ENCODE data around the gene MFN1.
"Not testable (repeated sequence)": the region's sequence is repeated elsewhere in the genome, so short reads cannot be mapped to it uniquely, and the experiment has no call there.

MFN1 gene

GRCh38 chr3:179347345-179348194 lies at the start of gene MFN1:
MFN1 (plus strand) TSS chr3:179347709; CDS start chr3:179348852, 1,143 bp downstream.
- DNase-seq (ENCODE audit: low read depth) = peak; percentile 83

GRCh38 chr3:179297971-179298725 lies 49.4 kb upstream of the MFN1 start:
- no peak for DNase-seq (ENCODE audit: low read depth)

GRCh38 chr3:179299316-179299715 lies 48.2 kb upstream of the MFN1 start:
- no peak for DNase-seq (ENCODE audit: low read depth)

- no peak for DNase-seq (ENCODE audit: low read depth)
These were observed 47.4 kb upstream of the MFN1 start for GRCh38 chr3:179299999-179300613.

GRCh38 chr3:179301645-179302044 lies 45.9 kb upstream of the MFN1 start:
- DNase-seq (ENCODE audit: low read depth) = no peak

GRCh38 chr3:179302111-179302510 lies 45.4 kb upstream of the MFN1 start:
- no peak for DNase-seq (ENCODE audit: low read depth)

GRCh38 chr3:179304605-179305004 lies 42.9 kb upstream of the MFN1 start:
- no peak for DNase-seq (ENCODE audit: low read depth)

GRCh38 chr3:179307362-179307761 lies 40.1 kb upstream of the MFN1 start:
- DNase-seq (ENCODE audit: low read depth) = not testable (repeated sequence)

- no peak for DNase-seq (ENCODE audit: low read depth)
These were observed 39.5 kb upstream of the MFN1 start for GRCh38 chr3:179308001-179308400.

GRCh38 chr3:179309225-179310078 lies 38.1 kb upstream of the MFN1 start:
- DNase-seq (ENCODE audit: low read depth) = no peak

GRCh38 chr3:179318876-179319275 lies 28.6 kb upstream of the MFN1 start:
- DNase-seq (ENCODE audit: low read depth) = no peak

GRCh38 chr3:179321668-179322285 lies 25.7 kb upstream of the MFN1 start:
- DNase-seq (ENCODE audit: low read depth) = no peak

- DNase-seq (ENCODE audit: low read depth) = peak; percentile 76
These were observed 25.0 kb upstream of the MFN1 start, which contains the start of gene ZNF639 for GRCh38 chr3:179322286-179323196. ZNF639 (plus strand) TSS chr3:179323031; CDS start chr3:179328294, 5,263 bp downstream.

GRCh38 chr3:179323197-179324110 lies 24.1 kb upstream of the MFN1 start:
- DNase-seq (ENCODE audit: low read depth) = peak; percentile 32

- DNase-seq (ENCODE audit: low read depth) = no peak
These were observed 23.2 kb upstream of the MFN1 start for GRCh38 chr3:179324270-179324754.

GRCh38 chr3:179330438-179330837 lies 17.1 kb upstream of the MFN1 start:
- DNase-seq (ENCODE audit: low read depth) = no peak

GRCh38 chr3:179332240-179332639 lies 15.3 kb upstream of the MFN1 start:
- DNase-seq (ENCODE audit: low read depth) = no peak

- no peak for DNase-seq (ENCODE audit: low read depth)
These were observed 14.4 kb upstream of the MFN1 start for GRCh38 chr3:179333084-179333483.
